LNCaP clone FGC (cell line): ENCODE measurements around the gene DNMT3A.

Experiments used
- DNase-seq: peaks from one replicate; pipeline ENCODE4 v3.0.0-alpha.2; 2011; ENCODE audit warnings: low read depth
- H3K4me3 ChIP-seq: 2 replicates; pipeline ENCODE4 v1.5.1; 2011; ENCODE audit warnings: mild to moderate bottlenecking, low read depth, low read length, control low read depth
- TF ChIP-seq, protein P1 (sequence below): IDR thresholded peaks from 2 replicates; pipeline ENCODE4 v1.5.1; 2012; ENCODE audit warnings: mild to moderate bottlenecking; ENCODE audit not compliant: control insufficient read depth, insufficient read depth; ENCODE audit errors: extremely low read depth

Gene DNMT3A

GRCh38 chr2:25383806-25384205 is 42.1 kb upstream of the DNMT3A start:
- H3K4me3 ChIP-seq: no peak overlapping the region
- no peak for DNase-seq
- TF ChIP-seq, protein P1, sequence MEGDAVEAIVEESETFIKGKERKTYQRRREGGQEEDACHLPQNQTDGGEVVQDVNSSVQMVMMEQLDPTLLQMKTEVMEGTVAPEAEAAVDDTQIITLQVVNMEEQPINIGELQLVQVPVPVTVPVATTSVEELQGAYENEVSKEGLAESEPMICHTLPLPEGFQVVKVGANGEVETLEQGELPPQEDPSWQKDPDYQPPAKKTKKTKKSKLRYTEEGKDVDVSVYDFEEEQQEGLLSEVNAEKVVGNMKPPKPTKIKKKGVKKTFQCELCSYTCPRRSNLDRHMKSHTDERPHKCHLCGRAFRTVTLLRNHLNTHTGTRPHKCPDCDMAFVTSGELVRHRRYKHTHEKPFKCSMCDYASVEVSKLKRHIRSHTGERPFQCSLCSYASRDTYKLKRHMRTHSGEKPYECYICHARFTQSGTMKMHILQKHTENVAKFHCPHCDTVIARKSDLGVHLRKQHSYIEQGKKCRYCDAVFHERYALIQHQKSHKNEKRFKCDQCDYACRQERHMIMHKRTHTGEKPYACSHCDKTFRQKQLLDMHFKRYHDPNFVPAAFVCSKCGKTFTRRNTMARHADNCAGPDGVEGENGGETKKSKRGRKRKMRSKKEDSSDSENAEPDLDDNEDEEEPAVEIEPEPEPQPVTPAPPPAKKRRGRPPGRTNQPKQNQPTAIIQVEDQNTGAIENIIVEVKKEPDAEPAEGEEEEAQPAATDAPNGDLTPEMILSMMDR: no peak

- H3K4me3 ChIP-seq: no peak overlapping the region
Observed at GRCh38 chr2:25381502-25381901, 39.8 kb upstream of the DNMT3A start.

DNA sequence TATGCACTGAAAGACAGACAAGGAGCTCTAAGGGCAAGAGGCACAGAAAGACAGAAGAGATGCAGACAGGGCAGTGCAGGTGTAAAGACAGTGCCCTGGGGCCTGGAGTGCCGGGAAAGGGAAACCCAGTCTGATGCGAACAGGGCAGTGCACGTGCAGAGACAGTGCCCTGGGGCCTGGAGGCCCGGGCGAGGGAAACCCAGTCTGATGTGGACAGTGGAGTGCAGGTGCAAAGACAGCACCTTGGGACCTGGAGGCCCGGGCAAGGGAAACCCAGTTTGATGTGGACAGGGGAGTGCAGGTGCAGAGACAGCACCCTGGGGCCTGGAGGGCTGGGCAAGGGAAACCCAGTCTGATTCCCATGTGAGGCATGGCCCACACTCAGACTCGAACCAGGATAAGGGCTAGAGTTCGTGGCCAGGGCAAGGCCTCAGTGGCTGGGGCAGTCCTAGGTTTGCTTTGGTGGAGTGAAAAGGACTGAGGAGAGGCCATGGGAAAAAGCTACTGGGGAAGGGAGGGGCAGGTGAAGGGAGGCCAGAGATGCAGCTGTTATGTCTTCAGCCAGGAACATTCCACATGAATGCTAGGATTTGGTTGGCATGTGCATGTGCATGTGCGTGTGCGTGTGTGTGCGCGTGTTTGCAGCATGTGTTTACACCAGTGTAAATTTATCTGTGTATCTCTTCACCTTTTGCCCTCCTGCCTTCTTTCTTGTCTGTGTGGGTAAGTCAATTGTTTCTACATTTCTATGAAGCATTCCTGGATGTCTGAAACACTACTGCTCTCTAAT is 39.1 kb upstream of the DNMT3A start:
- no peak for DNase-seq
- H3K4me3 ChIP-seq: no peak overlapping the region
- TF ChIP-seq, protein P1: no peak

More at GRCh38 chr2:25381502-25381901, 39.8 kb upstream of the DNMT3A start:
- TF ChIP-seq, protein P1: no peak
- DNase-seq: no peak

DNA sequence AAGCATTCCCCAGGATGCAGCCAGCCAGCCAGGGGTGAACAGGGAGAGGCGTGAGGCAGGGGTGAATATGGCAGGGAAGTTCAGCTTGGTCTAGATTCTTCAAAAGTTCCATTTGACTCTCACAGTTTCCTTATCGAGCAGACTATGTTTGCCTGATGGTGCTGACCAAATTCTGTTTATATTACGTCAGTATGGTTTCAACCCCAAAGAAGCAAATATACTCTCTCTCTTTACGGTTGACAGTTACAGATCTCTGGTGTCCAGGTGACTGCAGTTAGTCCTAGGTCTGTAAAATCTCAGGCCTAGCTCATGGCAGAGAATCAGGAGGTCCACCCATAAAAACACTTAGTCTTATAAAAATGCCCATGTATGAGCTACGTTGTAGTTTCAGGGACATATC is 38.3 kb upstream of the DNMT3A start:
- TF ChIP-seq, protein P1: no peak
- H3K4me3 ChIP-seq: no peak overlapping the region
- DNase-seq: no peak

GRCh38 chr2:25379535-25379934 is 37.8 kb upstream of the DNMT3A start:
- no peak overlapping the region for H3K4me3 ChIP-seq
- TF ChIP-seq, protein P1: no peak
- DNase-seq: no peak

DNA sequence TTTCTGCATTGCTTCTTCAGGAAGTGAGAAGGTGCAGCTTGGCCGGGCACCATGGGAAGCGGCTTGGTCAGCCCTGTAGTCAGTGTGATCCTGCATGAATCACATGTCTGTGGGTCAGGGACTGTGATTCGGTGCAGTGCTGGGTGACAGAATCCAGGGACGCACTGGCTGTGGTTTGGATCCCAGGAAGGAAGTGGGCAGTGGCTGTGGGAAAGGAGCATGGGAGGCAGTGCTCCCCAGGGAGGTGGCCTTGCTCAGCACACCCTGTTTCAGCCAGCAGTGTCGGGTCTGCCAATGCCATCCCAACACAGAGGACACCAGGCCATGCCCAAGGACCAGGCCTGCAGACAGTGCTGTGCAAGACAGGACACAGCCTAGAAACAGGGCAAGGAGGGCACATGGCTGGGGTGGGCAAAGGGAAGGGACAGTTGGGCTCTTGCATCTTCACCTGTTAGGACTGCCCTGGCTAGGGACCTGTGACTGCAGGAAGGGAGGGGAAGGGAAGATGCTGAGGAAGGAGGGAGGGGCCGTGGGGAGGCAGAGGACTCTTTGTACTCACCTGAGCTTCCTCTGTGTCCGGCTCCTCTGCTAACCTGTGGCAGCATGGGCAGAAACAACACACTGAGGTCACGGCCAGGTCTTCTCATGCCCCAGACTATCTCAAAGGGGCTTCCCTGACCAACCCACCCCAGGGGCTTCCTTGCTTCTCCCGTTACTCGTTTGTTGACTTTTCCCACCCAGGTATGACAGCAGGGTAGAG is 37.2 kb upstream of the DNMT3A start:
- TF ChIP-seq, protein P1: no peak
- H3K4me3 ChIP-seq: no peak overlapping the region
- no peak for DNase-seq
